Thoracic aorta (tissue), 2 donors: ENCODE results near the gene GPR153. TPM values are rescaled to one million over a fixed set of nuclear protein-coding genes. Genes with fewer than 3 reads are reported as not detected.

Experiments used
- ATAC-seq: fragments of 150-250 bp; one replicate; pipeline ENCODE4 v1.8.0; 2017; ENCODE audit warnings: low read depth; ENCODE audit not compliant: insufficient number of reproducible peaks, low FRiP score
- DNase-seq: peaks from one replicate; pipeline ENCODE4 v3.0.0-alpha.2; 2020; ENCODE audit warnings: low spot score
- H3K27ac ChIP-seq, 2 donors: fragments of 200-600 bp; sonication (generic); 1 replicate in 1 of 2; 2 replicates in 1 of 2; pipeline ENCODE4 v1.5.1; 2016; ENCODE audit warnings: mild to moderate bottlenecking in 2 of 2, moderate library complexity in 2 of 2
- H3K27me3 ChIP-seq: fragments of 200-600 bp; sonication (generic); replicated peaks from 2 replicates; pipeline ENCODE4 v1.6.0; 2016; ENCODE audit warnings: mild to moderate bottlenecking; ENCODE audit not compliant: insufficient read depth
- H3K36me3 ChIP-seq: fragments of 200-600 bp; sonication (generic); one replicate; pipeline ENCODE4 v1.5.1; 2016
- H3K4me1 ChIP-seq, 2 donors: fragments of 200-600 bp; sonication (generic); 1 replicate in 1 of 2; 2 replicates in 1 of 2; pipeline versions ENCODE4 v1.5.1 to v1.6.0; 2016; ENCODE audit warnings: low read depth in 2 of 2, mild to moderate bottlenecking in 1 of 2; ENCODE audit not compliant: control insufficient read depth in 1 of 2
- H3K4me3 ChIP-seq: fragments of 200-600 bp; sonication (generic); 2 replicates; pipeline ENCODE4 v1.5.1; 2016; ENCODE audit warnings: mild to moderate bottlenecking
- H3K9me3 ChIP-seq: fragments of 200-600 bp; sonication (generic); 2 replicates; pipeline ENCODE4 v1.5.1; 2016
- CTCF ChIP-seq: fragments of 200-600 bp; sonication (generic); IDR thresholded peaks from one replicate; pipeline ENCODE4 v1.5.1; 2019; ENCODE audit warnings: antibody characterized with exemption
- total RNA-seq, 2 donors: library from RNA; depleted of rRNA; stranded (reverse); fragments of >200 nt; gene quantifications; one replicate each; pipeline versions ENCODE4 v1.1.0 to v1.2.3, GENCODE V29; 2016

The GPR153 gene
- total RNA-seq, 2 donors from 2014 or later: 4.6 to 4.7 TPM

DNA sequence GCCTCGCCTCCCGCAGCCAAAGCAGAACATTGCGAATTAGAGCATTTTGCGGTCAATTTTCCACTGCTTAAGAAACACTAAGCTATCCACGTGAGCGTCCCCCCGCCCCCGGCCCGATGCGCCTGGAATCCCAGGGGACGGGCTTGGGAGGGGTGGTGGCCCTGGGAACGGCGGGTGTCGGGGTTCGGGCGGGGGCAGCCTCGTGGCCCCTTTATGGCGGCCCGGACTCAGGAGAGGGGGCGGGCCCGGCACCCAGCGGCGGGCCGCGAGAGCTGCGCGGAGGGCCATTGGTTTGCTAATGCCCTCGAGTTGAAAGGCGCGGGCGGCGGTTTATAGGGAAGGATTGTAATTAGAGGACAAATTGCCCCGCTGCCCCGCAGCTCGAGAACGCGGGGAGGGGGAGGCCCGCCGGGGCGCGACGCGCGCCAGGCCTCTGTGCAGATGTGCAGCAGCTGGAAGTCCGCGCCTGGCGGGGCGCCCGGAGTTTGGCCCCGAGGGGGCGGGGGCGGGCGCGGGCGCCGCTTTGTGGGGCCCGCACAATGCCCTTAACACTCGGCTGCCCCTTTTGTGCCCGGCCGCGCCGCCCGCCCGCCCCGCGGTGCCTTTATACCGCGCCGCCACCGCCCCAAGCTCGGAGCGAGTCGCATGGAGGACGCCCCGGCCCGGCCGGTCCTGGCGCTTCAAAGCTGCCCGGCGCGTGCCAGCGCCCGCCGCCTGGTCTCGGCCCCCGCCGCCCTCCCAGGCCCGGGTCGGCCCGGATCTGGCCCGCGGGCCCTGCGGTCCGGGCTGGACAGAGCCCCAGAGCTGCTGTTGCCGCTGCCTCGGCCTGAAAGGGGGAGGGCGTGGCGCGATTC is 18.8 kb downstream of the GPR153 start:
- Histone ChIP-seq H3K4me1 (peaks cover 6 to 15% of the 10 kb centered on the region in 2 donors), H3K27ac (no peak overlapping the region), H3K9me3 (no peaks in the 10 kb centered on the region), H3K27me3 (peaks cover 40% of the 10 kb centered on the region), H3K4me3 (peak overlapping the region; percentile 27), H3K36me3 (no peaks in the 10 kb centered on the region)
- no peak for TF ChIP-seq CTCF
- ATAC-seq (no peak), DNase-seq (no peak)

- no peak for DNase-seq
- Histone ChIP-seq H3K9me3 (no peaks in the 10 kb centered on the region), H3K36me3 (no peaks in the 10 kb centered on the region), H3K4me1 (peaks cover 6 to 15% of the 10 kb centered on the region in 2 donors), H3K4me3 (no peak overlapping the region), H3K27me3 (peaks cover 34% of the 10 kb centered on the region), H3K27ac (no peak overlapping the region)
- no peak for ATAC-seq
- TF ChIP-seq CTCF: no peak
Observed at GRCh38 chr1:6241107-6241886, 19.6 kb downstream of the GPR153 start.

GRCh38 chr1:6239950-6240768 is 20.7 kb downstream of the GPR153 start:
- Histone ChIP-seq H3K27me3 (peaks cover 28% of the 10 kb centered on the region), H3K4me3 (no peak overlapping the region), H3K9me3 (no peaks in the 10 kb centered on the region), H3K27ac (no peak overlapping the region), H3K36me3 (no peaks in the 10 kb centered on the region), H3K4me1 (peaks cover under 1 to 13% of the 10 kb centered on the region in 2 donors)
- ATAC-seq (no peak), DNase-seq (no peak)
- no peak for TF ChIP-seq CTCF

GRCh38 chr1:6239213-6239752 is 21.6 kb downstream of the GPR153 start:
- H3K36me3 ChIP-seq: no peaks in the 10 kb centered on the region
- H3K4me3 ChIP-seq: no peak overlapping the region
- no peak for TF ChIP-seq CTCF
- DNase-seq (no peak), ATAC-seq (no peak)
- H3K4me1 ChIP-seq: peaks cover 9 to 22% of the 10 kb centered on the region in 2 donors
- H3K9me3 ChIP-seq: no peaks in the 10 kb centered on the region
- no peak overlapping the region for H3K27ac ChIP-seq
- peaks cover 28% of the 10 kb centered on the region for H3K27me3 ChIP-seq
